H9 (cell line): ENCODE data around the gene CAGE1. TPM values are rescaled to one million over a fixed set of nuclear protein-coding genes. Genes with fewer than 3 reads are reported as not detected.

Experiments
- DNase-seq: peaks from one replicate; pipeline ENCODE4 v3.0.0-alpha.2; 2017
- H2AFZ ChIP-seq: one replicate; pipeline ENCODE4 v1.6.1; 2013; ENCODE audit warnings: mild to moderate bottlenecking, low read length, control low read depth, moderate library complexity
- H2AK5ac ChIP-seq: 2 replicates; pipeline ENCODE4 v1.6.1; 2013; ENCODE audit warnings: low read length, control low read depth, mixed read lengths; ENCODE audit not compliant: insufficient read length
- H2BK120ac ChIP-seq: one replicate; pipeline ENCODE4 v1.6.1; 2013; ENCODE audit warnings: low read depth, mild to moderate bottlenecking, low read length, control low read depth, inconsistent platforms; ENCODE audit not compliant: poor library complexity, severe bottlenecking
- H2BK12ac ChIP-seq: 2 replicates; pipeline ENCODE4 v1.6.1; 2013; ENCODE audit warnings: low read length, control low read depth, mixed read lengths, low read depth; ENCODE audit not compliant: insufficient read length
- H2BK15ac ChIP-seq: 2 replicates; pipeline ENCODE4 v1.6.1; 2013; ENCODE audit warnings: low read depth, low read length, control low read depth
- H2BK20ac ChIP-seq: one replicate; pipeline ENCODE4 v1.6.1; 2013; ENCODE audit warnings: low read depth, mild to moderate bottlenecking, low read length, control low read depth, inconsistent platforms; ENCODE audit not compliant: poor library complexity, severe bottlenecking
- H2BK5ac ChIP-seq: 2 replicates; pipeline ENCODE4 v1.6.1; 2013; ENCODE audit warnings: low read length, control low read depth, mixed read lengths; ENCODE audit not compliant: insufficient read length
- H3K14ac ChIP-seq: 2 replicates; pipeline ENCODE4 v1.6.1; 2013; ENCODE audit warnings: low read length, control low read depth; ENCODE audit not compliant: insufficient read depth
- H3K18ac ChIP-seq: 2 replicates; pipeline ENCODE4 v1.6.1; 2013; ENCODE audit warnings: low read depth, mild to moderate bottlenecking, mixed read lengths, low read length, control low read depth; ENCODE audit not compliant: insufficient read length
- H3K23ac ChIP-seq: 2 replicates; pipeline ENCODE4 v1.6.1; 2013; ENCODE audit warnings: low read length, control low read depth, mixed read lengths, low read depth; ENCODE audit not compliant: insufficient read length
- H3K23me2 ChIP-seq: 2 replicates; pipeline ENCODE4 v1.6.1; 2013; ENCODE audit warnings: low read depth, mild to moderate bottlenecking, mixed read lengths, low read length, control low read depth; ENCODE audit not compliant: insufficient read length, poor library complexity, severe bottlenecking
- H3K27ac ChIP-seq: 2 replicates; pipeline ENCODE4 v1.5.1; 2013; ENCODE audit warnings: low read length, control low read depth, mixed read lengths, low read depth; ENCODE audit not compliant: insufficient read length
- H3K27me3 ChIP-seq: 2 replicates; pipeline ENCODE4 v1.6.1; 2013; ENCODE audit warnings: low read length, control low read depth, inconsistent platforms; ENCODE audit not compliant: insufficient read depth
- H3K4ac ChIP-seq: 2 replicates; pipeline ENCODE4 v1.6.1; 2013; ENCODE audit warnings: low read depth, mild to moderate bottlenecking, control low read depth, inconsistent platforms, low read length, moderate library complexity
- H3K4me1 ChIP-seq: 2 replicates; pipeline ENCODE4 v1.6.1; 2013; ENCODE audit warnings: low read length, control low read depth, inconsistent platforms; ENCODE audit not compliant: insufficient read depth
- H3K4me2 ChIP-seq: 2 replicates; pipeline ENCODE4 v1.6.1; 2013; ENCODE audit warnings: low read length, control low read depth, mixed read lengths; ENCODE audit not compliant: insufficient read length, insufficient read depth
- H3K56ac ChIP-seq: 2 replicates; pipeline ENCODE4 v1.6.1; 2013; ENCODE audit warnings: low read depth, mild to moderate bottlenecking, mixed read lengths, low read length, control low read depth; ENCODE audit not compliant: insufficient read length
- H3K79me1 ChIP-seq: 2 replicates; pipeline ENCODE4 v1.6.1; 2013; ENCODE audit warnings: low read depth, mild to moderate bottlenecking, moderate library complexity, low read length, control low read depth, inconsistent platforms; ENCODE audit not compliant: insufficient read depth, poor library complexity, severe bottlenecking
- H3K79me2 ChIP-seq: 2 replicates; pipeline ENCODE4 v1.6.1; 2013; ENCODE audit warnings: low read length, control low read depth, inconsistent platforms; ENCODE audit not compliant: insufficient read depth
- H3K9ac ChIP-seq: 2 replicates; pipeline ENCODE4 v1.6.1; 2013; ENCODE audit warnings: low read length, control low read depth, mixed read lengths; ENCODE audit not compliant: insufficient read length; ENCODE audit errors: extremely low read depth
- H3K9me3 ChIP-seq: one replicate; pipeline ENCODE4 v1.6.1; 2013; ENCODE audit warnings: low read depth, low read length, inconsistent platforms; ENCODE audit not compliant: control insufficient read depth
- H3T11ph ChIP-seq: one replicate; pipeline ENCODE4 v1.6.1; 2013; ENCODE audit warnings: mild to moderate bottlenecking, low read length, control low read depth, inconsistent platforms
- H4K20me1 ChIP-seq: one replicate; pipeline ENCODE4 v1.6.1; 2013; ENCODE audit not compliant: control insufficient read depth, insufficient read length, insufficient read depth
- H4K5ac ChIP-seq: 2 replicates; pipeline ENCODE4 v1.6.1; 2013; ENCODE audit warnings: low read depth, mild to moderate bottlenecking, mixed read lengths, low read length, control low read depth; ENCODE audit not compliant: insufficient read length
- H4K8ac ChIP-seq: replicated peaks from 2 replicates; pipeline ENCODE4 v1.6.1; 2013; ENCODE audit warnings: low read length, control low read depth, mixed read lengths, low read depth; ENCODE audit not compliant: insufficient read length
- H4K91ac ChIP-seq: 2 replicates; pipeline ENCODE4 v1.6.1; 2013; ENCODE audit warnings: low read depth, mild to moderate bottlenecking, moderate library complexity, mixed read lengths, low read length, control low read depth; ENCODE audit not compliant: insufficient read length
- H3K27ac Mint-ChIP-seq, 3 experiments: 2 replicates in 2 of 3; 3 replicates in 1 of 3; pipeline ENCODE4 v1.8.0; 2020 to 2021; ENCODE audit warnings: mixed read lengths in 3 of 3, mild to moderate bottlenecking in 1 of 3, moderate library complexity in 1 of 3
- H3K27me3 Mint-ChIP-seq: 2 replicates; pipeline ENCODE4 v1.8.0; 2021; ENCODE audit warnings: low read depth, mild to moderate bottlenecking, moderate library complexity, mixed read lengths
- H3K36me3 Mint-ChIP-seq, 3 experiments: 2 replicates in 2 of 3; 3 replicates in 1 of 3; pipeline ENCODE4 v1.8.0; 2020 to 2021; ENCODE audit warnings: low read depth in 3 of 3, mixed read lengths in 3 of 3; ENCODE audit not compliant: insufficient read depth in 1 of 3
- H3K4me1 Mint-ChIP-seq, 2 experiments: 2 replicates each; pipeline ENCODE4 v1.8.0; 2020; ENCODE audit warnings: mixed read lengths in 2 of 2
- H3K4me3 Mint-ChIP-seq, 2 experiments: 2 replicates in 1 of 2; 3 replicates in 1 of 2; pipeline ENCODE4 v1.8.0; 2020 to 2021; ENCODE audit warnings: mild to moderate bottlenecking in 2 of 2, mixed read lengths in 2 of 2, moderate library complexity in 1 of 2
- H3K9me3 Mint-ChIP-seq, 2 experiments: 2 replicates in 1 of 2; 3 replicates in 1 of 2; pipeline ENCODE4 v1.8.0; 2020; ENCODE audit warnings: mild to moderate bottlenecking in 2 of 2, mixed read lengths in 2 of 2, moderate library complexity in 1 of 2
- WGBS: extraction: QIAGEN DNeasy Blood & Tissue Kit; methylation state at CpG from one replicate; pipeline ENCODE4 v1.1.7; 2013; ENCODE audit warnings: missing lambda C conversion rate, low lambda C conversion rate, mixed read lengths; ENCODE audit not compliant: insufficient read length; ENCODE audit errors: extremely low coverage; 5-methylcytosine and 5-hydroxymethylcytosine counted together
- total RNA-seq: library from RNA; stranded (reverse); gene quantifications from 2 replicates; pipeline ENCODE4 v1.2.1, GENCODE V29; 2021
- TF ChIP-seq, protein P1 (sequence below): fragments of 200-600 bp; sonication (generic); conservative IDR thresholded peaks from 3 replicates; pipeline ENCODE4 v1.8.0; 2021; ENCODE audit warnings: antibody characterized with exemption, mild to moderate bottlenecking

Gene CAGE1
- total RNA-seq, 1 experiment from 2014 or later = 0.28 TPM

DNA sequence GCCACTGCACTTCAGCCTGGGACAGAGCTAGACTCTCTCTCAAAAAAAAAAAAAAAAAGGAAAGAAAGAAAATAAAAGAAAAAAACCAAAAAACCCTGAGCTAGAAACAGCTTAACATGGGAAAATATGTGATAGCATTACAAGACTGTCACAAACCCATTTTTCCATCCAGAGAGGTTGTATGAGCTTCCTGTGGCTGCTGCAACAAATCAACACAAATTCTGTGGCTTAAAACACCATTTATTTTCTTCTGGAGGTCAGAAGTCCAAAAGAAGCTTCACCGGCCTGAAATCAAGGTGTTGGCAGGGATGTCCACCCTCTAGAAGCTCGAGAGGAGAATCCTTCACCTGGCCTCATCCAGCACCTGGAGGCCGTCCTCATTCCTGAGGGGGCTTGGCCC, 54.9 kb downstream of the CAGE1 start:
- no peak overlapping the region for H2BK120ac ChIP-seq
- H3T11ph ChIP-seq = no peak overlapping the region
- H2BK5ac ChIP-seq = no peak overlapping the region
- Mint-ChIP-seq H3K4me1 (peaks cover 4 to 6% of the 10 kb centered on the region in 2 experiments; a peak in 3 of 4 replicates), H3K27ac (no peak overlapping the region), H3K9me3 (no peaks in the 10 kb centered on the region), H3K36me3 (no peaks in the 10 kb centered on the region), H3K4me3 (no peak overlapping the region), H3K27me3 (no peaks in the 10 kb centered on the region)
- no peak overlapping the region for H3K4me2 ChIP-seq
- no peak overlapping the region for H4K8ac ChIP-seq
- H2BK15ac ChIP-seq = no peak overlapping the region
- no peak overlapping the region for H3K14ac ChIP-seq
- no peaks in the 10 kb centered on the region for H3K79me2 ChIP-seq
- DNase-seq = no peak
- no CpG with 5 or more reads among the region's 3 CpGs for WGBS
- no peak overlapping the region for H2AK5ac ChIP-seq
- no peaks in the 10 kb centered on the region for H3K79me1 ChIP-seq
- H2AFZ ChIP-seq = no peak overlapping the region
- H2BK20ac ChIP-seq = no peak overlapping the region
- H3K23ac ChIP-seq = no peak overlapping the region
- no peak overlapping the region for H3K4ac ChIP-seq
- TF ChIP-seq, protein P1, sequence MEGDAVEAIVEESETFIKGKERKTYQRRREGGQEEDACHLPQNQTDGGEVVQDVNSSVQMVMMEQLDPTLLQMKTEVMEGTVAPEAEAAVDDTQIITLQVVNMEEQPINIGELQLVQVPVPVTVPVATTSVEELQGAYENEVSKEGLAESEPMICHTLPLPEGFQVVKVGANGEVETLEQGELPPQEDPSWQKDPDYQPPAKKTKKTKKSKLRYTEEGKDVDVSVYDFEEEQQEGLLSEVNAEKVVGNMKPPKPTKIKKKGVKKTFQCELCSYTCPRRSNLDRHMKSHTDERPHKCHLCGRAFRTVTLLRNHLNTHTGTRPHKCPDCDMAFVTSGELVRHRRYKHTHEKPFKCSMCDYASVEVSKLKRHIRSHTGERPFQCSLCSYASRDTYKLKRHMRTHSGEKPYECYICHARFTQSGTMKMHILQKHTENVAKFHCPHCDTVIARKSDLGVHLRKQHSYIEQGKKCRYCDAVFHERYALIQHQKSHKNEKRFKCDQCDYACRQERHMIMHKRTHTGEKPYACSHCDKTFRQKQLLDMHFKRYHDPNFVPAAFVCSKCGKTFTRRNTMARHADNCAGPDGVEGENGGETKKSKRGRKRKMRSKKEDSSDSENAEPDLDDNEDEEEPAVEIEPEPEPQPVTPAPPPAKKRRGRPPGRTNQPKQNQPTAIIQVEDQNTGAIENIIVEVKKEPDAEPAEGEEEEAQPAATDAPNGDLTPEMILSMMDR = no peak
- H2BK12ac ChIP-seq = no peak overlapping the region
- H3K23me2 ChIP-seq = no peaks in the 10 kb centered on the region
- no peak overlapping the region for H3K18ac ChIP-seq
- H4K20me1 ChIP-seq = no peaks in the 10 kb centered on the region
- no peak overlapping the region for H3K9ac ChIP-seq
- H3K56ac ChIP-seq = no peak overlapping the region
- H3K4me1 ChIP-seq = no peaks in the 10 kb centered on the region
- H4K5ac ChIP-seq = no peak overlapping the region
- H3K9me3 ChIP-seq = no peaks in the 10 kb centered on the region
- H3K27me3 ChIP-seq = no peaks in the 10 kb centered on the region
- no peak overlapping the region for H4K91ac ChIP-seq
- no peak overlapping the region for H3K27ac ChIP-seq
